ENCODE results near the gene RIMS4.

Gene RIMS4

DNA sequence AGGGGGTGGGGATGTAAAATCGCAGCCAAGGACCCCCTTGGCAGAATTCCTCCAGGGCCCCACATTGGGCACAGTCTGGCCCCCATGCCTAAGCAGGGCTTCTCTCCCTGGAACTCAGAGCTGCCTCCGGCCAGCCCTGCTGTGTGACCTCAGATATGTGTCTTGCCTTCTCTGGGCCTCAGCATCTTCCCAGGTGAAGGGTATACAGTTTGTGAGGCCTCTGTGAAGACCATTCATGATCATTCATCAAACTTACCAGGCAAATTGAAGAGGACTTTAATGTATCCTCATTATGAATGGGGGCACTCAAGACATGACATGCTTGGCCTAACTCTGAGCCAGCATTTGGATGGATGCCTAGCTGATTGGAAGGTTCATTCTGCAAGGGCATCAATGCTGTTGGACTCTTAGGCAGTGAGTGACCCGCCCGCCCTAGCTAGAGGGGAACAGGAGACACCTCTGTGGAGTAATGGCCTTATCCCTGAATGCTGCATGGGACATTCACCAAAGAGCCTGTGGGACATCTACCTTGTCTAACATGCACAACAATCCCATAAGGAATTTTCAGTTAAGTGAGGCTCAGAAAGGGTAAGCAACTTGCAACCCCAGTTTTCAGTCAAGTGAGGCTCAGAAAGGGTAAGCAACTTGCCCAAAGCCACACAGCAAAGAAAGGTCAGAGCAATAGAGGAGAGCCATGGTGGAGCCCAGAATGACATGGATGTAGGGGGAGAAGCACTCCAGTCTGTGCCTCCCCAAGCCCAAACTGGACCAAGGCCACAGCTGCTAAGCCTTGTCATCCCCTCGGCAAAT lies 94.6 kb downstream of the RIMS4 start:
- DNase-seq, result no peak

DNA sequence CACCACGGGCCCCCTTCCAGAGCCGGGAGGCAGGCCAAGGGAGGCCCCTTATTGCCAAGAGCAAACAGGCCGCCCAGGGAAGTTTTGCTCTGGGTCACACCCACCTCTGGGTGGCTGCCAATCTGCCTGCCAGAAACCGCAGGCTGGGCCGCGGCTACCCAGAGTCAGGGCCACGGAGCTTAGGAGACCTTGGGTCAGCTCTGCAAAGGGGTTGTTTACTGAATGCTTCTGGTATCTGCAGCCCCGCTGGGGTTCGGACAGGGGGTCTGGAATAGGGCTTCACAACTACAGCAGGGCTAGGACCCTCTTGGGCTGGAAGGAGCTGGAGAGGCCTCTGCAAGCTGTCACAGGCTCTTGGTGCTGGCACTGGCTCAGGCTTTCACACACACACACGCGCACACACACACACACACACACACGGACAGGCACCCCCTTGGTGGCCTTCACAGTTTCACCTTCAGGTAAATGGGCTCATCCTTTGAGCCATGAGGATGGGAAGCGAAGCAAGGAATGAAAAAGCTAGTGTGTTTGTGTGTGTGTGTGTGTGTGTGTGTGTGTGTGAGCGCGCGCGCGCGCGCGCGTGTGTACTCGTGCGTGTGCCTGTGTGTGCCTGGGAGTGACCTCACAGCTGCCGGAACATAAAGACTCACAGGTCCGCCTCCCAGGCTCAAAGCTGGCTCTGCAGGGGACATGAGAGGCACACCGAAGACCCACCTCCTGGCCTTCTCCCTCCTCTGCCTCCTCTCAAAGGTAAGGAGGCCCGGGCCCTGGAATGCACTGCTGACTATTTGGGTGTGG lies 95.4 kb downstream of the RIMS4 start, which contains the start of gene CCN5:
Gene CCN5, plus strand, starts transcription at position 669 of the 798 bp plus-strand sequence. Its CDS starts 22 bp downstream, at position 691.
- DNase-seq, result no peak

- DNase-seq, result no peak
Measured at GRCh38 chr20:44714102-44714700, 96.1 kb downstream of the RIMS4 start.

DNA sequence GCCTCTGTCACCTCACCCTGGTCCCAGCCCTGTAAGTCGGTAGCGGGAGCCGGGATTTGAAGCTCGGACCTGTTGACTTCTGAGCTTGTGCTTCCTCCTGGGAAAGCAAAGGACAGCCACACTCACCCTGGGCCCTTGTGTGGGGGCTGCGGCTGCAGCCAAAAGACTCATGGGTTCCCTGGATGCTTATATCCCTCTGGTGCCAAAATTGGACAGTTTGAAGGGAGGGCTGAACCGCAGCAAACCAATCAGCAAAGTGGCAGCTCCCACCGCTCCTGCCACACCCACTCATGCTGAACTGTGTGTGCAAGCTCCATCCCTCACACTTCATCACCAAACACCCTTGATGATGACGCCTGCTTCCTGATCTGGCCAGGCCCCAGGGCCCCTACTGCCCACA lies 99.1 kb downstream of the RIMS4 start:
- no peak for DNase-seq

GRCh38 chr20:44709797-44710196 lies 100.5 kb downstream of the RIMS4 start:
- no peak for DNase-seq

GRCh38 chr20:44709380-44709779 lies 101.0 kb downstream of the RIMS4 start:
- no peak for DNase-seq

DNA sequence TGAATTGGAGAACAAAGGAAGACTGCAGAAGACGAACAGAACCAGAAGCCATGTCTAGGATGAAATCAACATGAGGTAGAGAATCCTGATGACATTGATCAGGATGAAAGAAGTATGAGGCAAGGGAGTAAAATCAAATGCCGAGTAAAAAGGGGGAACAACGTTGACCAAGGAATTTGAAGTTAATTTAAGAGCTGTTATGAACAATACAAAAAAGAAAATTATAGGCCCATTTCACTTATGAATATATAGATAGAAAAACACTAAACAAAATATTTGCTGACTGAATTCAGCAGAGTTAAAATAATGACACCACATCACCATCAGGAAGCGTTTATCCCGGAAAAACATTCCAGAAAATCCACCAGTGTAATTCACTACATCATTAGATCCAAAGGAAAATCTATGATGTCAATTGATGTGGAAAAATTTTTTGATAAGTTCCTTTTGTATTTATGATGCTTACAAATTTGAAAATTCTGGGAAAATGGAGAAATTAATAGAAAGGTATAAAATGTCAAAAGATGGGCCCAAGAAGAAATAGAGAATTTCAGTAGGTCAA lies 103.2 kb downstream of the RIMS4 start:
- no peak for DNase-seq

- DNase-seq, result no peak
Measured at GRCh38 chr20:44706301-44707017, 103.9 kb downstream of the RIMS4 start.

DNA sequence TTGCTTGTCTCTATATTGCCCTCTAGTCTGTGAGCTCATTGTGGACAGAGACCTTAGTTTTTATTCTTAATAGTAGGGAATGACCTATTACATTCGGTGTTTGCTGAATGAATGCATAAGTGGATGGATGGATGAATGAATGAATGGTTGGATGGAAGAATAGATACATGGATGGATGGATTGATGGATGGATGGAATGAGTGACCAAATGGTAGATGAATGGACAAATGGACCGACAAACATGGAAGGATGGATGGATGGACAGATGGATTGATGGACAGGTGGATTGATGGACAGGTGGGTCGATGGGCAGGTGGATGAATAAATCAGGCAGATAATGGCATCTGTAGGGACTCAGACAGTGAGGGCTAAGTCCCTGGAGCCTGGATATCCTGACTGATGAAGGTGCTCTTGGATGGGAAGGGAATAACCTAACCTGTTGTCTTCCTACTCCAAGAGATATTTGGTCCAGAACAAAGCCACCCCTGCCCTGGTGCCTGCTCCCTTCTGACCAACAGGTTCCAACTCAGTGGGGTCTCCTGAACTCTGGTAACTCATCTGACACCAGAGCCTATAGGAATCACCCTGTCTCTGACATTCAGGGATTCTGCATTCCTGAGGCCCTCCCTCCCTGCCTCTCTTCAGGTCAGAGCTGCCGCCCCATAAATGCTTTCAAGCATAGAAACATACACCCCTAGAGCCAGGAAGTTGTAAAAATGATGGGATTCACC lies 104.8 kb downstream of the RIMS4 start:
- no peak for DNase-seq

DNA sequence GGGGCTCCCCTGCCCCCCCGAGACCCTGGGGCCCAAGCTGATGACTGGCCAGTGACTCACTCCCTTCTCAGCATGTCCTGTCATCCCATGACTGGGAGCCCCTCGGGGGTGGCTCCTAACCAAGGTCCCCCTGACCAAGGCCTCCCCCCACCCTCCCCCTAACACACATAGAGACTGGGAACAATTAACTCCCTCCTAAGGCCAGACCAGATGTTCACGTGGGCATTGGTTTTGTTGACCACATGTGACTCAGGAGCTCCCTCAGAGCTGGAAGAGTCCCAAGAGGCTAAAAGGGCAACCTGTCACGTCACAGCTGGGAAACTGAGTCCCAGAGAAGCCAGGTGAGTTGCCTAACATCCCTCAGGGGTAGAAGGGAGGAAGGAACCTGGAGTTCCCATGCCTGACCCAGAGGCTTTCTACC lies 105.8 kb downstream of the RIMS4 start:
- DNase-seq, result no peak

DNA sequence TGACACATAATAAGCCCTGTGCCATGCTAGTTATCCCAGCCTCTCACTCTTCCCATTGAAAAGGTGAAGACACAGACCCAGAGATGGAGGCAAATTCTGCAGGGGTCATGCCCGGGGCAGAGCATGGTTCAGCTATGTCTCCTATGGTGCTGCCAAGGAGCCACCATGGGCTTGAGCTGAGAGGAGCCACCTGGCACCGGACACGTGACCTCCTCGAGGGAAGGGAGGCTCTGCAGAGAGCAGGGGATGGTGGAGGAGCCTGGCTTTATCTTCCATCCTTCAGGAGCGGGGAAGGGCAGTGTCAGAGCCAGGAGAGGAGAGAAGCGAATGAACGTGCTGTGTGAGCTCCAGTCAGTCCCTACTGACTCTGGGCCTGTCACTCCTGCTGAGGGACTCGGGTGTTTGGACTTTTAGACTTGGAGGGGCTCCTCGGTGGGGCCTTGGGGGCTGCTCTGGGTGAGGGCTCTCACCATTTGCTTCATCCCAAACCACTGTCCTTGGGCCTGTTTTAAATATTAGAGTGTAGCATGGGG lies 106.3 kb downstream of the RIMS4 start:
- DNase-seq, result no peak

DNA sequence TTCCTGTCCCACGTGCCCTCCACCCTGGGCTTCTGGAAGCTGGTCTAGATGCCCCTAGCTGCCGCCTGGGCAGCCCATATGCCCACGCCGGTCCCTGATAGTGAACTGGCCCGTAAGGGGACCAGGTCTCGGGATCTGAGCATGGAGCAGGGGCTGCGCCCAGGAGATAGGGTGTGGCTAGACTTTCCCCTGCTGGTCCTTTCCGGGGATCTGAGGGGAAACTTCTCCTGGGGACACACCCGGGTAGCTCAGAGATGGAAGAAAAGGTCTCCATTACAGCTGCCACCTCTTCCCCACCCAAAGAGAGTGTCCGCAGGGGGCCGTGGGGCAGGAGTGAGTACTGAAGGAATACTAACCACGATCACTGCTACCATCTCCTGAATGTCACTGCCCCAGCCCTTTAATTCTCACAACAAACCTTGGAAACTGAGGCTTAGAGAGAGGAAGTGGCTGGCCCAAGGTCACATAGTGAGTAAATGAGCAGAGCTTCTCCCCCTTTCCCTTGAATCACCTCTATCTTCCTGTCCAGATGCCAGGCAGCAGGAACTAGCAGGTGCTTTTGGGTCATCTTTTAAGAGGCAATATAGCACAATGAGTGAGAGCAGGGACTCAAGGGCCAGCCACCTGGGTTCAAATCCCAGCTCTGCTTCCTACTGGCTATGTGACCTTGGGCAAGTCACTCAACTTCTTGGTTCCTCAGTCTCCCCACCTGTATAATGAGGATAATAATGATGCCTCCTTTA lies 107.0 kb downstream of the RIMS4 start:
- no peak for DNase-seq

GRCh38 chr20:44702776-44703175 lies 107.6 kb downstream of the RIMS4 start:
- no peak for DNase-seq

DNA sequence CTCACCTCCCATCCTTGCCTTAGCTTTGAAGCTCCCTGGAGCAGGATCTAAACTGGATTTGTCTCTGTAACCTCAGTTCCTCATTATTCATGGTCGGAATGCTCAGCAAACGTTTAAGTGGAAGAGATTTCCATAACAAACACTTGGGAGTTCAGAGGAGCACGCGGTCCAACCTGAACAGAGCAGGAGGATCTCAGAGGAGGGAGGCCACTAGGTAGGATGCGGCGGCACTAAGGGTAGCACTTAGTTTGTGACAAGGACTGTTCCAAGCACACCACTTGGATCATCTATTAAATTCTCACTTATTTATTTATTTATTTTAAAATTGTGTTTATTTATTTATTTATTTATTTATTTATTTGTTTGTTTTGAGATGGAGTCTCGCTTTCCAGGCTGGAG lies 108.5 kb downstream of the RIMS4 start:
- DNase-seq, result no peak

Data from stimulated activated naive CD4-positive, alpha-beta T cell (primary cell).